Measurements from ENCODE around the gene PPP1CC.

The PPP1CC gene

DNA sequence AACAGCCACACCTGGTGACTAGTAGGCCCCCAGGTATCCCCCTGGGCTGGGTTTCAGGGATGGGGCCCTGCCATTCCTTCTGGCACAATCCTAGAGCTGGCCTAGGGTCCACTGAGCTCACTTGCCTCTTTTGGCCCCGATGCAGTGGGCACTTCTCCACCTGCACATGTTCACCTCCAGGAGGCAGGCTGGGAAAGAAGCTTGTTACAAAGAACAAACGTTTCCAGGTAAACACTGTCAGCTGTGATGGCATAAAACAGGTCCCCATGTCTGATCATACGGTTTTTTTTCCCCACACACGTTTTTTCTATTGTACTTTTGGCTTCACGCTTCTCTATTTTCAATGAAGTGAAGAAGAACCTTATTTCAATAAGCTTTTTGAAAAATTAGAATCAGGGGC, 37.9 kb downstream of the PPP1CC start:
- no peak for DNase-seq (ENCODE audit: extremely low read depth, low read depth)

GRCh38 chr12:110704231-110704630, 38.5 kb downstream of the PPP1CC start:
- no peak for DNase-seq (ENCODE audit: extremely low read depth, low read depth)
- TF ChIP-seq, protein P1, sequence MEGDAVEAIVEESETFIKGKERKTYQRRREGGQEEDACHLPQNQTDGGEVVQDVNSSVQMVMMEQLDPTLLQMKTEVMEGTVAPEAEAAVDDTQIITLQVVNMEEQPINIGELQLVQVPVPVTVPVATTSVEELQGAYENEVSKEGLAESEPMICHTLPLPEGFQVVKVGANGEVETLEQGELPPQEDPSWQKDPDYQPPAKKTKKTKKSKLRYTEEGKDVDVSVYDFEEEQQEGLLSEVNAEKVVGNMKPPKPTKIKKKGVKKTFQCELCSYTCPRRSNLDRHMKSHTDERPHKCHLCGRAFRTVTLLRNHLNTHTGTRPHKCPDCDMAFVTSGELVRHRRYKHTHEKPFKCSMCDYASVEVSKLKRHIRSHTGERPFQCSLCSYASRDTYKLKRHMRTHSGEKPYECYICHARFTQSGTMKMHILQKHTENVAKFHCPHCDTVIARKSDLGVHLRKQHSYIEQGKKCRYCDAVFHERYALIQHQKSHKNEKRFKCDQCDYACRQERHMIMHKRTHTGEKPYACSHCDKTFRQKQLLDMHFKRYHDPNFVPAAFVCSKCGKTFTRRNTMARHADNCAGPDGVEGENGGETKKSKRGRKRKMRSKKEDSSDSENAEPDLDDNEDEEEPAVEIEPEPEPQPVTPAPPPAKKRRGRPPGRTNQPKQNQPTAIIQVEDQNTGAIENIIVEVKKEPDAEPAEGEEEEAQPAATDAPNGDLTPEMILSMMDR (IDR thresholded peaks at IDR 0.05; ENCODE audit: low read depth, low read length): no peak

More for the DNA sequence above, 37.9 kb downstream of the PPP1CC start:
- TF ChIP-seq, protein P1 (IDR thresholded peaks at IDR 0.05; ENCODE audit: low read depth, low read length): no peak; the same call in 1 of the 2 replicates

GRCh38 chr12:110702081-110702480, 40.6 kb downstream of the PPP1CC start:
- DNase-seq (ENCODE audit: extremely low read depth, low read depth): no peak
- TF ChIP-seq, protein P1 (IDR thresholded peaks at IDR 0.05; ENCODE audit: low read depth, low read length): no peak

- TF ChIP-seq, protein P1 (IDR thresholded peaks at IDR 0.05; ENCODE audit: low read depth, low read length): no peak
- DNase-seq (ENCODE audit: extremely low read depth, low read depth): no peak
Observed at GRCh38 chr12:110699591-110700445, 42.9 kb downstream of the PPP1CC start.

GRCh38 chr12:110698171-110698902, 44.4 kb downstream of the PPP1CC start:
- TF ChIP-seq, protein P1 (IDR thresholded peaks at IDR 0.05; ENCODE audit: low read depth, low read length): peak; percentile 45
- DNase-seq (ENCODE audit: extremely low read depth, low read depth): peak; percentile 18

- TF ChIP-seq, protein P1 (IDR thresholded peaks at IDR 0.05; ENCODE audit: low read depth, low read length): no peak
- no peak for DNase-seq (ENCODE audit: extremely low read depth, low read depth)
Observed at GRCh38 chr12:110697236-110697635, 45.5 kb downstream of the PPP1CC start.

- TF ChIP-seq, protein P1 (IDR thresholded peaks at IDR 0.05; ENCODE audit: low read depth, low read length): no peak
- DNase-seq (ENCODE audit: extremely low read depth, low read depth): no peak
Observed at GRCh38 chr12:110696283-110696682, 46.4 kb downstream of the PPP1CC start.
